K562 (cell line): Measurements from ENCODE around the gene PDHX. TPM values are rescaled to one million over a fixed set of nuclear protein-coding genes. Genes with fewer than 3 reads are reported as not detected.

Experiments used
- ATAC-seq: fragments of 200-7000 bp; cut with Tn5 transposase; 3 replicates; pipeline ENCODE4 v1.9.1; 2020; ENCODE audit warnings: moderate library complexity
- BruUV-seq: library from RNA; stranded (reverse); fragments of 400-500 nt; replicated peaks from 2 replicates; lab custom pipeline; 2021; lab: Mats Ljungman, UMichigan
- CTCF ChIA-PET: fragments of 300-600 bp; formaldehyde crosslinking; extraction: SDS; loops from one replicate; lab custom pipeline; 2021; ENCODE audit warnings: low intra/inter-chr PET ratio; lab: Yijun Ruan, JAX
- POLR2A ChIA-PET: fragments of 300-600, 350-650 bp; sonication (Branson Sonifier 250); formaldehyde crosslinking; extraction: SDS; loops from one replicate; lab custom pipeline; 2021; ENCODE audit warnings: antibody characterized with exemption, inconsistent platforms; lab: Yijun Ruan, JAX
- DNase-seq, 4 experiments: peaks; one replicate each; pipeline versions ENCODE4 v3.0.0 to v3.0.0-alpha.2; 2011 to 2018; ENCODE audit warnings: low spot score in 3 of 4, mixed read lengths in 3 of 4; ENCODE audit errors: extremely low read depth in 1 of 4
- FAIRE-seq: peaks from 2 replicates; lab custom pipeline; 2011; peaks lifted over from hg19 to GRCh38; lab: Jason Lieb, UNC
- H2AFZ ChIP-seq: 2 replicates; pipeline ENCODE4 v1.6.0; 2011; ENCODE audit warnings: low read depth, low read length, control low read depth, inconsistent platforms
- H3K27ac ChIP-seq: fragments of 200-600 bp; 3 replicates; pipeline ENCODE4 v1.8.0; 2011; ENCODE audit warnings: low read depth, mild to moderate bottlenecking, control low read depth, inconsistent platforms, low read length, moderate library complexity, mixed read lengths; ENCODE audit errors: extremely low read depth
- H3K27me3 ChIP-seq, 2 experiments: fragments of 300-600 bp in 1 of 2; 2 replicates in 1 of 2; 3 replicates in 1 of 2; pipeline versions ENCODE4 v1.6.0 to v1.8.0; 2011; ENCODE audit warnings: inconsistent platforms in 2 of 2, low read length in 2 of 2, mild to moderate bottlenecking in 1 of 2, mixed read lengths in 1 of 2, moderate library complexity in 1 of 2; ENCODE audit not compliant: control insufficient read depth in 2 of 2, insufficient read depth in 2 of 2
- H3K36me3 ChIP-seq: fragments of 300-600 bp; 3 replicates; pipeline ENCODE4 v1.8.0; 2011; ENCODE audit warnings: mild to moderate bottlenecking, low read length, inconsistent platforms; ENCODE audit not compliant: control insufficient read depth, insufficient read depth
- H3K4me1 ChIP-seq, 2 experiments: fragments of 200-600 bp in 1 of 2; replicated peaks in 1 of 2; 2 replicates in 1 of 2; 3 replicates in 1 of 2; pipeline versions ENCODE4 v1.5.1 to v1.8.0; 2011; ENCODE audit warnings: inconsistent platforms in 2 of 2, low read length in 2 of 2, mild to moderate bottlenecking in 1 of 2, mixed read lengths in 1 of 2, moderate library complexity in 1 of 2; ENCODE audit not compliant: control insufficient read depth in 2 of 2, insufficient read depth in 2 of 2
- H3K4me2 ChIP-seq: 2 replicates; pipeline ENCODE4 v1.6.1; 2011; ENCODE audit warnings: low read length, control low read depth, inconsistent platforms, mixed read lengths; ENCODE audit not compliant: insufficient read depth
- H3K4me3 ChIP-seq: fragments of 200-600 bp; sonication (generic), shearing (Covaris generic); 2 replicates; pipeline ENCODE4 v1.5.1; 2016; ENCODE audit warnings: control low read depth, inconsistent platforms
- H3K79me2 ChIP-seq: fragments of 200-600 bp; 3 replicates; pipeline ENCODE4 v1.8.0; 2011; ENCODE audit warnings: low read length, inconsistent platforms; ENCODE audit not compliant: control insufficient read depth, insufficient read depth
- H3K9ac ChIP-seq, 2 experiments: 2 replicates each; pipeline versions ENCODE4 v1.6.0 to v1.6.1; 2011; ENCODE audit warnings: low read depth in 2 of 2, low read length in 2 of 2, control low read depth in 1 of 2, inconsistent platforms in 1 of 2, mild to moderate bottlenecking in 1 of 2, mixed read lengths in 1 of 2; ENCODE audit not compliant: insufficient read depth in 1 of 2
- H3K9me1 ChIP-seq: one replicate; pipeline ENCODE4 v1.6.0; 2011; ENCODE audit warnings: inconsistent platforms, mild to moderate bottlenecking, low read length, moderate library complexity; ENCODE audit not compliant: control insufficient read depth, insufficient read depth
- H3K9me3 ChIP-seq: replicated peaks from 2 replicates; pipeline ENCODE4 v1.5.1; 2011; ENCODE audit warnings: low read depth, low read length, inconsistent platforms; ENCODE audit not compliant: control insufficient read depth, insufficient read depth
- H4K20me1 ChIP-seq: replicated peaks from 2 replicates; pipeline ENCODE4 v1.6.1; 2011; ENCODE audit warnings: low read length, inconsistent platforms, mixed read lengths; ENCODE audit not compliant: control insufficient read depth, insufficient read depth
- BRF1 ChIP-seq: IDR thresholded peaks from 3 replicates; pipeline ENCODE4 v1.6.1; 2011; ENCODE audit warnings: borderline replicate concordance, mild to moderate bottlenecking; ENCODE audit not compliant: insufficient read length; ENCODE audit errors: extremely low read depth
- DIDO1 ChIP-seq: fragments of 450-650 bp; IDR thresholded peaks from 2 replicates; pipeline ENCODE4 v1.6.1; 2016; ENCODE audit warnings: low read depth, missing biosample characterization, missing genetic modification characterization
- EP300 ChIP-seq: IDR thresholded peaks from 2 replicates; pipeline ENCODE4 v1.6.1; 2012; ENCODE audit warnings: low read length, improper control_type of control experiment
- ETV5 ChIP-seq: sonication (generic); formaldehyde crosslinking; IDR thresholded peaks from 2 replicates; pipeline ENCODE4 v1.4.0; 2020; ENCODE audit warnings: low read depth, mild to moderate bottlenecking, missing genetic modification reagents
- HDAC3 ChIP-seq: fragments of 450-650 bp; IDR thresholded peaks from 2 replicates; pipeline ENCODE4 v1.6.1; 2018; ENCODE audit warnings: borderline replicate concordance, mild to moderate bottlenecking, moderate library complexity; ENCODE audit not compliant: partially characterized antibody
- HMBOX1 ChIP-seq: sonication (generic); IDR thresholded peaks from 2 replicates; pipeline ENCODE4 v1.6.1; 2016
- KAT2B ChIP-seq: IDR thresholded peaks from one replicate; pipeline ENCODE4 v1.6.1; 2012; ENCODE audit warnings: low read depth, mild to moderate bottlenecking, control low read depth, inconsistent platforms, low read length, moderate library complexity
- MEF2D ChIP-seq: conservative IDR thresholded peaks from 2 replicates; pipeline ENCODE4 v1.6.1; 2016; ENCODE audit warnings: low read depth, missing genetic modification characterization, missing compliant biosample characterization
- NR2C1 ChIP-seq, 2 experiments: fragments of 450-650 bp; IDR thresholded peaks; 2 replicates each; pipeline ENCODE4 v1.6.1; 2017; ENCODE audit warnings: mild to moderate bottlenecking in 2 of 2, antibody characterized with exemption in 1 of 2, inconsistent platforms in 1 of 2, missing compliant biosample characterization in 1 of 2, missing genetic modification characterization in 1 of 2
- POLR2A ChIP-seq: fragments of 450-650 bp; conservative IDR thresholded peaks from 2 replicates; pipeline ENCODE4 v1.6.1; 2016
- PYGO2 ChIP-seq: fragments of 450-650 bp; IDR thresholded peaks from 2 replicates; pipeline ENCODE4 v1.6.1; 2016; ENCODE audit warnings: mild to moderate bottlenecking, missing genetic modification characterization, moderate library complexity, missing compliant biosample characterization
- RAD21 ChIP-seq, 2 experiments: fragments of 250-450 bp in 1 of 2; fragments of 450-650 bp in 1 of 2; sonication (Bioruptor Pico) in 1 of 2; formaldehyde crosslinking in 1 of 2; IDR thresholded peaks in 1 of 2; conservative IDR thresholded peaks in 1 of 2; 2 replicates each; pipeline versions ENCODE4 v1.4.0 to v1.8.0; 2020 to 2022; ENCODE audit warnings: mild to moderate bottlenecking in 2 of 2, moderate library complexity in 1 of 2
- SPI1 ChIP-seq: IDR thresholded peaks from 2 replicates; pipeline ENCODE4 v1.6.1; 2011; ENCODE audit warnings: low read depth, low read length, control low read depth, borderline replicate concordance
- TEAD4 ChIP-seq, 2 experiments: sonication (generic) in 1 of 2; formaldehyde crosslinking in 1 of 2; IDR thresholded peaks; 2 replicates each; pipeline versions ENCODE4 v1.6.1 to v1.8.0; 2012 to 2022; ENCODE audit warnings: borderline replicate concordance in 1 of 2, inconsistent platforms in 1 of 2, low read length in 1 of 2, mild to moderate bottlenecking in 1 of 2, missing genetic modification reagents in 1 of 2
- YY1 ChIP-seq, 3 experiments: IDR thresholded peaks; 2 replicates each; pipeline ENCODE4 v1.6.1; 2011; ENCODE audit warnings: low read length in 2 of 3, mild to moderate bottlenecking in 2 of 3, moderate library complexity in 2 of 3, borderline replicate concordance in 1 of 3, control low read depth in 1 of 3, low read depth in 1 of 3; ENCODE audit not compliant: insufficient read depth in 3 of 3, insufficient replicate concordance in 2 of 3, control insufficient read depth in 1 of 3, insufficient read length in 1 of 3; ENCODE audit errors: extremely low read depth in 1 of 3
- ZNF311 ChIP-seq: fragments of 250-450 bp; sonication (Bioruptor Pico); IDR thresholded peaks from 2 replicates; pipeline ENCODE4 v1.4.0; 2020; ENCODE audit warnings: mild to moderate bottlenecking, moderate library complexity
- ZNF395 ChIP-seq: fragments of 200-800 bp; sonication (Bioruptor generic); IDR thresholded peaks from 2 replicates; pipeline ENCODE4 v1.6.1; 2017; ENCODE audit warnings: missing genetic modification characterization, missing compliant biosample characterization
- ZNF589 ChIP-seq: fragments of 200-800 bp; sonication (Bioruptor generic); IDR thresholded peaks from 2 replicates; pipeline ENCODE4 v1.6.1; 2016; ENCODE audit warnings: low read depth, missing genetic modification characterization, missing compliant biosample characterization
- whole genome bisulfite sequencing: fragments of 100-300 bp; shearing (Covaris generic); methylation state at CpG from one replicate; pipeline ENCODE4 v1.1.6; 2016; ENCODE audit warnings: low coverage, mixed read lengths; ENCODE audit not compliant: insufficient coverage; ENCODE audit errors: missing lambda C conversion rate; 5-methylcytosine and 5-hydroxymethylcytosine counted together
- in situ Hi-C: fragments of 300-500 bp; cut with MboI; formaldehyde crosslinking; loops from 4 replicates; pipeline ENCODE4 v1.15.0; 2018; ENCODE audit warnings: inconsistent platforms, mixed read lengths
- intact Hi-C: fragments of 100-400 bp; cut with micrococcal nuclease; formaldehyde crosslinking; loops from 2 replicates; pipeline ENCODE4 v1.14.2; 2022
- polyA plus RNA-seq, 8 experiments: library from polyadenylated mRNA; depleted of rRNA in 4 of 8; stranded (reverse) in 5 of 8; unstranded in 3 of 8; fragments of >200 nt; fragmentation: Nextera tagmentation in 2 of 8; fragmentation: Illumina TruSeq in 1 of 8; extraction: Ambion mirVana in 2 of 8; extraction: Trizol in 1 of 8; gene quantifications; 2 replicates each; pipeline versions ENCODE4 v1.2.1 to v1.2.3, GENCODE V29; 2011 to 2014; ENCODE audit warnings: inconsistent platforms in 1 of 8, missing spikeins in 1 of 8
- total RNA-seq, 7 experiments: library from RNA; depleted of rRNA in 6 of 7; stranded (reverse); fragments of >200 nt in 6 of 7; fragmentation: Illumina TruSeq in 2 of 7; extraction: Trizol in 2 of 7; gene quantifications; 2 replicates each; pipeline versions ENCODE4 v1.2.1 to v1.2.3, GENCODE V29; 2011 to 2021; ENCODE audit warnings: low replicate concordance in 1 of 7

PDHX gene
- total and polyA plus RNA-seq, 9 of the 15 experiments (the other 6 are each of a cell fraction or from before 2014, with no cell fraction given): 20.8 to 43.5 (median 31.2) TPM

- intact Hi-C loops (no loop called here), in situ Hi-C loops (no loop called here)
- Histone ChIP-seq H3K27ac (no peak overlapping the region), H3K9me3 (no peaks in the 10 kb centered on the region), H3K4me2 (no peak overlapping the region), H3K9me1 (no peaks in the 10 kb centered on the region), H2AFZ (peak overlapping the region; percentile 36; the same call in 1 of the 2 replicates), H4K20me1 (no peaks in the 10 kb centered on the region), H3K36me3 (no peaks in the 10 kb centered on the region), H3K27me3 (no peaks in the 10 kb centered on the region; a peak in 1 of 5 replicates), H3K4me3 (no peak overlapping the region), H3K9ac (no peak overlapping the region), H3K79me2 (no peaks in the 10 kb centered on the region), H3K4me1 (peaks cover 3 to 81% of the 10 kb centered on the region in 2 experiments; a peak in 3 of 5 replicates)
- no peak for FAIRE-seq
- ATAC-seq: no peak
- no TSS peak for BruUV-seq
- CTCF ChIA-PET: interaction anchor here (0.6 kb wide), 1 partner anchor 319 kb away, joined by 3 read pairs; no protein-coding TSS in a partner anchor
- DNase-seq: peak in 1 of 4 experiments; percentile 23
- POLR2A ChIA-PET: interaction anchor here (1.1 kb wide), 1 partner anchor 13 kb away, joined by 3 read pairs; no protein-coding TSS in a partner anchor
- WGBS: 21% methylated on average over 3 of the region's 3 CpGs
- TF ChIP-seq NR2C1 (IDR thresholded peaks at IDR 0.05) (no peak), NR2C1 (tag; IDR thresholded peaks at IDR 0.05) (peak; percentile 51; the same call in 1 of the 2 replicates), POLR2A (no peak), BRF1 (no peak), EP300 (peak; percentile 44; the same call in 1 of the 2 replicates), KAT2B (no peak), TEAD4 (IDR thresholded peaks at IDR 0.05; ENCODE audit: low read length) (peak; percentile 33; the same call in 1 of the 2 replicates), TEAD4 (CRISPR knock-in tag; IDR thresholded peaks at IDR 0.05; ENCODE audit: borderline replicate concordance) (no peak), ZNF395 (CRISPR knock-in tag) (peak; percentile 17; the same call in 1 of the 2 replicates), ETV5 (CRISPR knock-in tag) (peak; percentile 45; the same call in 1 of the 2 replicates), MEF2D (tag) (peak; percentile 55), ZNF311 (CRISPR knock-in tag) (0 out of 2 replicates have a peak, but pooled peaks have one; percentile 18), ZNF589 (CRISPR knock-in tag) (peak; percentile 63; the same call in 1 of the 2 replicates), SPI1 (peak; percentile 30; the same call in 1 of the 2 replicates), HDAC3 (no peak), RAD21 (CRISPR knock-in tag; conservative IDR thresholded peaks at IDR 0.05 in 1 of 2, IDR thresholded peaks at IDR 0.05 in 1 of 2) (peak in 1 of 2 experiments; percentile 26; a peak in 2 of 4 replicates), DIDO1 (tag) (0 out of 2 replicates have a peak, but pooled peaks have one; percentile 7), YY1 (IDR thresholded peaks at IDR 0.05; ENCODE audit: borderline replicate concordance in 1 of 3, control insufficient read depth in 1 of 3, extremely low read depth in 1 of 3, insufficient read depth in 3 of 3, insufficient read length in 1 of 3, insufficient replicate concordance in 2 of 3, low read depth in 1 of 3, low read length in 2 of 3) (peak in 1 of 3 experiments; percentile 7), PYGO2 (no peak), HMBOX1 (peak; percentile 87)
Measured at GRCh38 chr11:35035894-35036408, 119.5 kb downstream of the PDHX start.
